Measurements from ENCODE around the gene TRIM42. TPM values are rescaled to one million over a fixed set of nuclear protein-coding genes. Genes with fewer than 3 reads are reported as not detected.

TRIM42 gene
- total RNA-seq, 1 donor from 2014 or later = not detected

GRCh38 chr3:140635276-140635675 is 42.6 kb upstream of the TRIM42 start:
- Histone ChIP-seq H3K27ac (no peak overlapping the region), H3K4me3 (no peak overlapping the region), H3K36me3 (no peaks in the 10 kb centered on the region), H3K27me3 (no peaks in the 10 kb centered on the region), H3K9me3 (no peaks in the 10 kb centered on the region), H3K4me1 (no peaks in the 10 kb centered on the region)
- TF ChIP-seq POLR2AphosphoS5 (IDR thresholded peaks at IDR 0.05; ENCODE audit: insufficient read depth in 1 of 2, low read depth in 1 of 2) = no peak
- no peak for TF ChIP-seq CTCF (IDR thresholded peaks at IDR 0.05)
- TF ChIP-seq POLR2A (IDR thresholded peaks at IDR 0.05) = no peak
- DNase-seq (ENCODE audit: extremely low spot score in 2 of 2) = no peak
- intact Hi-C loops (cut with DNase I) = no loop called here

DNA sequence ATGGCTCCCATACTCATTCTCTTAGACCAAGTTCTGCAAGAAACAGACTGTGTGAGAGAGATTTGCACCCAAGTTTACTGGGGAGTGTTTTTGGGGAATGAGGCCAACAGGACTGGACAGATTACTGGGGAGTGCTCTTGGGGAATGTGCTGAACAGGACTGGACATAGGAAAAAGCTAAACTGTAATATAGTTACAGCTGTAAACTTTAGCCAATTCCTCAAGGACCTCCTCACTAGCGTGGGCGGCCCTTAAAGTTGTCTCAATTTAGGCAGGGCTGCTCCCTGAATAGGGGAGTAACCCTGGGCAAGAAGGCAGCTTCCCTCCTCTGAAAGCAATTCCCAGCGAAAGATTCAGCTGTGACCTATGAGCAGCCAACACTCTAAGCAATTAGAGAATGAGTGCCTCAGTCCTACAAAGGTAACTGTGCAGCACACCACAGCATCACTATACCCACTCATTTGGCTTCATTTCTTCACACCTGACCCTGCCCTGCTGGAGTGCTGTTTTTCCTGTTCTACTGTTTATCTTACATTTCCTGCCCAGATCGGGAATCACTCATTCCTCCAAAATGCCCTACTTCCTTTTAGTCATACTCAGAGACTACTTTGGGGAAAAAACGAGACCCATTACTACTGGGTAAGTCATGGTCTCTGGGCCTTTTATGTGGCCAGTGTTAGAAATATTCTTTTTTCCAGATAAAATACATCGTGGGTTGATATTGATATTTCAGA is 41.3 kb upstream of the TRIM42 start:
- TF ChIP-seq CTCF (IDR thresholded peaks at IDR 0.05) = no peak
- no peak for TF ChIP-seq POLR2AphosphoS5 (IDR thresholded peaks at IDR 0.05; ENCODE audit: insufficient read depth in 1 of 2, low read depth in 1 of 2)
- no peak for TF ChIP-seq POLR2A (IDR thresholded peaks at IDR 0.05)
- no peaks in the 10 kb centered on the region for H3K4me1 ChIP-seq
- intact Hi-C loops (cut with DNase I) = no loop called here
- H3K9me3 ChIP-seq = no peaks in the 10 kb centered on the region
- no peaks in the 10 kb centered on the region for H3K36me3 ChIP-seq
- H3K27me3 ChIP-seq = no peaks in the 10 kb centered on the region
- no peak overlapping the region for H3K27ac ChIP-seq
- no peak overlapping the region for H3K4me3 ChIP-seq
- DNase-seq (ENCODE audit: extremely low spot score in 2 of 2) = no peak

GRCh38 chr3:140651287-140651686 is 26.6 kb upstream of the TRIM42 start:
- no peak for DNase-seq (ENCODE audit: extremely low spot score in 2 of 2)
- TF ChIP-seq POLR2A (IDR thresholded peaks at IDR 0.05) (no peak), CTCF (IDR thresholded peaks at IDR 0.05) (no peak), POLR2AphosphoS5 (IDR thresholded peaks at IDR 0.05; ENCODE audit: insufficient read depth in 1 of 2, low read depth in 1 of 2) (no peak)
- no peaks in the 10 kb centered on the region for H3K9me3 ChIP-seq

DNA sequence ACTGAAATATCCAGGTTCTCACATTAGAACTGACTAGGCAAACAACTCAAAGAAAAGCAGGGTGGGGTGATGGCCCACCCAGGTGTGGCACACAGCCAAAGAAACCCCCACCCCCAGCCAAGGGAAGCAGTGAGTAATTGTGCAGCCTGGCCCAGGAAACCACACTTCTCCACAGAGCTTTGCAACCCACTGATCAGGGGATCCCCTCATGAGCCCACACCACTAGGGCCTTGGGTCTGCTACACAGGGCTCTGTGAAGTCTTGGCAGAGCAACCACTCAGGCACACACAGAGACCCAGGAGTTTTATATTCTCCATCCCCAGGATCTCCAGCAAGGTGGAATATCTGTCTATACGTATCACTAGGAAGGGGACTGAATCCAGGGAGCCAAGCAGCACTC is 22.2 kb upstream of the TRIM42 start:
- intact Hi-C loops (cut with DNase I) = no loop called here
- H3K36me3 ChIP-seq = no peaks in the 10 kb centered on the region
- no peak overlapping the region for H3K27ac ChIP-seq
- TF ChIP-seq POLR2AphosphoS5 (IDR thresholded peaks at IDR 0.05; ENCODE audit: insufficient read depth in 1 of 2, low read depth in 1 of 2) = no peak
- no peaks in the 10 kb centered on the region for H3K4me1 ChIP-seq
- no peak overlapping the region for H3K4me3 ChIP-seq
- H3K27me3 ChIP-seq = no peaks in the 10 kb centered on the region
- H3K9me3 ChIP-seq = no peaks in the 10 kb centered on the region
- DNase-seq (ENCODE audit: extremely low spot score in 2 of 2) = no peak

More at GRCh38 chr3:140651287-140651686, 26.6 kb upstream of the TRIM42 start:
- intact Hi-C loops (cut with DNase I) = no loop called here
- Histone ChIP-seq H3K36me3 (no peaks in the 10 kb centered on the region), H3K27ac (no peak overlapping the region), H3K4me3 (no peak overlapping the region), H3K27me3 (no peaks in the 10 kb centered on the region), H3K4me1 (no peaks in the 10 kb centered on the region)

- Histone ChIP-seq H3K36me3 (no peaks in the 10 kb centered on the region), H3K4me1 (no peaks in the 10 kb centered on the region), H3K4me3 (no peak overlapping the region), H3K9me3 (no peaks in the 10 kb centered on the region), H3K27ac (no peak overlapping the region), H3K27me3 (no peaks in the 10 kb centered on the region)
- intact Hi-C loops (cut with DNase I) = no loop called here
- no peak for DNase-seq (ENCODE audit: extremely low spot score in 2 of 2)
- TF ChIP-seq POLR2A (IDR thresholded peaks at IDR 0.05) (no peak), CTCF (IDR thresholded peaks at IDR 0.05) (no peak), POLR2AphosphoS5 (IDR thresholded peaks at IDR 0.05; ENCODE audit: insufficient read depth in 1 of 2, low read depth in 1 of 2) (no peak)
Observed at GRCh38 chr3:140664111-140664510, 13.8 kb upstream of the TRIM42 start.
